HUDEP-2 (cell line): ENCODE data around the gene PRLH.
"Not testable (repeated sequence)": the region's sequence is repeated elsewhere in the genome, so short reads cannot be mapped to it uniquely, and the experiment has no call there.

ENCODE experiments used
- DNase-seq, 76 experiments: peaks; one replicate each; lab custom pipeline; 2025; ENCODE audit not compliant: unreplicated experiment in 76 of 76; lab: John Stamatoyannopoulos, UW

PRLH gene

DNA sequence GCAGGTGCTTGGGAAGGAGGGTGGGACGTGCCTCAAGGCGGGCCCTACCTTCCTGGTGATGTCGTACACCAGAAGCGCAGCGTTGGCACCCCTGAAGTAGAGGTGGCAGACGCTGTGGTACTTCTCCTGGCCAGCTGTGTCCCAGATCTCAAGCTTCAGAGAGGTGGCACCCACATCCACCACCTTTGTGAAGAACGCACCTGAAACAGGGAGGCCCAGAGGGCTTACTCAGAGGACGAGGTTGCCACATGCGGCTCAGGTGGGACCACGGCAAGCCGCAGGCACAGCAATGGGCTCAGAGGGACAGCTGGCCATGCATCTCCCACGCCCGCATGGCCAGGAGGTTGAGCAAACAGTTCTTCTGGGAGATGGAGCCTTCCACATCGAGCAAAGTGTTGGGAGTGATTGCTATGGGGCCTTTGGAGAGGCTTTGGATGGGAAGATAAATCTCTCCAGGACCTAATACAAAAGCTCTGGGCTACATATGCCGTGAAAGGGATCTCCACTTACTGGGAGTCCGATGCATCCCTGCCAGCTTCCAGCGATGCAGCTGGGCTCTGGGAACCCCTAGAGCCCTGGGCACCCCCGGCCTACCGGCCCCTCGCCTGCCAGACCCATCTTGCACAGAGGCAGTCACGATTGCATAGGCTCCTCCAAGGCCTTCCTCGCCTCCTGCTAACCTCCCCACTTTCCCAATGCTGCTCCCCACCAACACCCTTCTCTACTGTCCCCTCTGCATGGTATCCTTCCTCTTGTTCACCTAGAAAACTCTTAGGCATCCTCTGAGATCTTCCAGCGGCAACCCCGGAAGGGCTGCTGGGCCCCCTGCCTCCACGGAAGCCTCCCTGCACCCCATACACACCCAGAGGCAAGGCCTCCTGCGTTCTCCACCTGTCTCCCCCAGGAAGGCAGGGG lies 11.8 kb downstream of the PRLH start:
- no peak for DNase-seq

DNA sequence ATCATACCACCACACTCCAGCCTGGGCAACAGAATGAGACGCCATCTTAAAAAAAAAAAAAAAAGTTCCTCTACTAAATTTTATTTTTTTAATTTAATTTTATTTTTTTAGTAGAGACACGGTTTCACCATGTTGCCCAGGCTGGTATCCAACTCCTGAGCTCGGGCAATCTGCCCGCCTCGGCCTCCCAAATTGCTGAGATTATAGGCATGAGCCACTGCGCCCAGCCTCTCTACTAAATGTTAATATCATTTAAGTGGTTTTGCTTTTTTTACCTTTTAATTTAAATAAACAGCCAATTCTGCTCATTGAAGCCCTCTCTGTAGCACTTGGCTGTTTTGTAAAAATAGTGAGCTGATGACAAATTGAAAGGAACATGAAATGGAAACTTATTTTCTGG lies 15.0 kb downstream of the PRLH start:
- no peak for DNase-seq

DNA sequence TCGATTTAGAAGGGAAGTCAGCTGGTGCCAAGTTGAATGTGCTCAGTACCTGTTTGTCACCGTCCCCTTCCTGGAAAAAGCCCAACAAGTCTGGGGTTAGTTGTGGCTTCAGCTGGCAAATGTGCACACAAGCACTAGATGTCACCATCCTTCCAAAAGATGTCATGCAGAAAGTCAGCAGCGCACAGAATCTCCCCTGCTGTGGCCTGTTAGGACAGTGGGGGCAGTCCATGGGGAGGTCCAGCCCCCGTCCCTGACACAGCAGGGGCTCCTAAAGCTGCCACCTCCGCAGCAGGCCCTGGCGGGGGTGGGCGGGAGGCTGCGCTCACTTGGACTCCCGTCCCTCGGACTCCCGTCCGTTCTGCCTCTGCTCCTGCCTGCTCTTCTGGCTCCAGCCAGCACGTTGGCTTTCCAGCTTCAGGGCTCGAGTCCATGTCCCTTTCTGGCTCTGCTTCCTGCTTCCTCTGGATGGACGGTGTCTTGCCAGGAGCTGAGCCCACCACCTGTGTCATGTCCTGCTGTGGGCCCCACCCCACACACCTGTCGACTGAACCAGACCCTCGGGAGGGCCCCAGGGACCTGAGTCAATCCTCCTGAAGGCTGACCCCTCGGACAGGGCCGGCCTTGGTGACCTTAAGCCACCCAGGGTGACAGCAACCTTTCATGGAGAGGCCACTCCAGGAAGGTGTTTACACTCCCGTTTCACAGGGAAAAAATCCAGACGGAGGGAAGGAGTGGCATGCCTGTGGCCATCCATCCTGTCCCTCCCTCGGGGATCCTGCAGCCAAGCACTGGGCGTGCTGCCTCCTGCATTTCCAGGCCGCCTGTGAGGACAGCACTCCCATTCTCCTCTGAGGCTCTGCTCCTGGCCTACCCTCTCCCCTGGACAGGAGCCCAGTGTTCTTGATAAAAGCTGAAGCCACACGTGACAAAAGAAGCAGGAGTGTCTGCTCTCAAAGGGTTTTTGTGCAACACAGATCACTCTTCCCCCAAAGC lies 15.7 kb downstream of the PRLH start:
- DNase-seq: peak in 3 of 76 experiments; percentile 8 to 32 (median 26)

DNA sequence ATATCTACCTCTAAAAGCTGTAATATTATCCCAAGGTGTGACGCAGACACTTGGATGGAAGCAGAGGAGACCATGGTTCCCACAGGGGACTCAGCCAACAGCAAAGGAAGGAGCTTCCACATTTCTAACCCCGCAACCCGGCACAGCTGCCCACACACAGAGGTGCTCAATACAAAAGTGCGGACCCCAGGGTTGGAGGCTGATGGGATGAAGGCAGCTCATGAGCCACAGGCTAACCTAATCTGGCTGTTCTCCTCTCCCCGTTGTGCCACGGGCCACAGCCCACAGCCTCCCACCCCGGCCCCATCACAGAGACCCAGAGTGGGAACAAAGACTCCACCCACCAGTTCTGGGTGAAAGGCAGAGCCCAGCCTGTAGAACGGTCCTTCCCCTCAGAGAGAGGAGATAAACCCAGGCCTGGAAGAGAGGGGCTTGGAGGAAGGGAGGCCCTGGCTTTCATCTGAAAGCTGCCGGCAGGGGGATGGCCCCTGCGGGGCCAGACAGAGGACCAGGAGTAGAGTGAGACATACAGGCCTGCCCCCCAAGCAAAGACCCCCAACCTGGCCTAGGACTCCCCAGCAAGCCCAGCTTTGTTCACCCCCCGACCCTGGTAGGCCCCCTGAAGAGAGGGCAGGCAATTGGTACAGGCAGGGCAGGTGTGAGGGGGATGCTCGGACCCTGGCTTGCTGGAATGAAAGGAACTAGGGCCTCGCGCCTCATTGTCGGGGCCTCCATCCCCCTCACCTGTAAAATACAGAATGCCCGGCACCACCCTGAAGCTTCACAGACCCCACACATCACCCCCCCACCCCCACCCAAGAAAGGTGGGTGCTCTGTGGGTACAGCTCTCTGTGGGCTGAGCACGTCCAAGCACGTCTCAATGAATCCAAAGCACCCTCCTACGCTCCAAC lies 17.3 kb downstream of the PRLH start:
- DNase-seq: no peak

DNA sequence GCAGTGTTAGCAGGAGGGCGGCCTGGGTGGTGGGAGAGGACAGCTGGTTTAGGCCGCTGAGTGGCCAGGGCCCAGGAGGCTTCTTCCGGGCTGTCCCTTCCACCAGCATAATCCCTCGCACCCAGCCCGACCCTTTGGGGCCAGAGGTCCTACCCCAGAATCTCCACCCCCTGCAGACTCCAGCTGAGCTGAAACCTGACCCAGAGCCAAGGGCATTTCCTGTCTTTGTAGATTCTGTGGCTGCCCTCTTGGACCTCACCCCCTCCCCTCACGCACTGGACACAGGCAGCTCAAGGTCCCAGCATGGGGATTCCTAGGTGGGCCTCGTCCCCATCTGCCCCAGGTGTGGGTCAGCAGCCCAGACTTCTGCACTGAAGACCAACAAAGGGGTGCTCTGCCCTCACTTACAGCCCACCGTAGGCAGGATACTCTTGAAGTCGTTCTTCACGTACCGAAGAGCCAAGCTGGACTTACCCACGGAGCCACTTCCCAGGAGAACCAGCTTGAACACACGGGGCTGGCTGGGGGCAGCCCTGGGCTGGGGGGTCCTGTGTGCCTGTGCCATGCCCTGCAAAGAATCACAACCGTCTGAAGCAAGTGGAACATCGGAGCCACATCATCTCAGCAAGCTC lies 19.3 kb downstream of the PRLH start:
- no peak for DNase-seq

DNA sequence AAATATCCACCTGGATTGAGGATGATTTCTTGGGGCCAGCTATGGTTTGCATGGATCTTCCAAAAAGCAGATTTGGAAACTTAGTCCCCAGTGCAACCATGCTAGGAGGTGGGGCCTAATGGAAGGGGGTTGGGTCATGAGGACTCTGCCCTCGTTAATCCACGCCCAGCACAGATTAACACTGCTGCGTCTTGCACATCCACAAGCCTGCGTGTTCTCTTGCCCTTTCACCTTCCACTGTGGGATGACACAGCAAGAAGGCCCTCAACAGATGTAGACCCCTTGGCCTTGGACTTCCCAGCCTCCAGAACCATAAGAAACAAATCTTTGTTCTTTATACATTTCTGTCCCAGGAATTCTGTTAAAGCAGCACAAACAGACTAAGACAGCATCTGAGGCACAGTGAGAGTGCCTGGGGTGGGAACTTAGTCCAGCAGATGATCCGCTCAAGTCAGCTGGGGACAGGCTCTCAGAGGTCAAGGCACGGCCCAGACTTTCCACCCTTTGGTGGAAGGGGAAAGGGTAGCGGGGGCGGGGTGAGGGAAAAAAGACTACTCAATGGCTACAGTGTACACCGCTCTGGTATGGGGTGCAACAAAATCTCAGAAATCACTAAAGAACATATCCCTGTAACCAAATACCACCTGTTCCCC lies 21.8 kb downstream of the PRLH start:
- DNase-seq: no peak

DNA sequence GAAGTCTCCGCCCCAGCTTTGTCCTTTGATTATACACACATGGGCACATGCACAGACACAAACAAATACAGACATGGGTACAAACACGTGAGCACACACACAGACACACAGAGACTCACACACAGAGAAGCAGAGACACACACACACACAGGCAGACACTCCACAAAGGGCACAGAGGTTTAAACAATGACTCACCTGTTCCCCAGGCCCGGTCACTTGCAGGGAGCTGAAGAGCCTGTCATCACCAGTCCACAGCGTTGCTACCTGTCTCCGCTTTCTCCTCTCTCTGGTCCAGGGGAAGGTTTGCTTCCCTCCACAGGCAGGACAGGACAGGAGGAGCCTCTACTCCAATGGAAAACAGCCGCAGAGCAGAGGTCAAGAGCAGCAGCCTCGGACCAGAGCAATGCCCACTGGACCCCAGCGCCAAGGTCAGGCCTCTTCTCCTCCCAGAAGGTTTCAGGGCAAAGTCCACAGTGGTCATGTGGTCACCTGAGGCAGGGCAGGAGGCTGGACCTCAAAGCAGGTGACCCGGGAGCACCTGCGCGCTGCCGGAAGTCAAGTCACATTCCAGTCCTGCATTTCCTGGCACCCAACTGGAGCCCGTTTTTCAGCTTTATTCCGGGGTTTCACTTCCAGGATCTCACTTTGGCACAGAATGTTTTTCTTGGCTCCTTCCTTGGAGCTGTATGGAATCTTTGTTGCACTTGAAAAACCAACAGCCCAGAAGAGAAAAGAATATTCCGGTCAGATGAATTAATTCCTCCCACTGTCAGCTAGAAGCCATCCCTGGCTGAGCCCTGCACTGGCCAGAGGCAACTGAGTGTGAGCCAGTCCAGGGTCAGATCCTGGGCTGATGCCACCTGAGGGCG lies 24.1 kb downstream of the PRLH start, which contains the start of gene RAB17:
Gene RAB17, minus strand, starts transcription at position 463 of the 869 bp plus-strand sequence. CDS start 4,580 bp downstream, outside the sequence.
- no peak for DNase-seq

DNA sequence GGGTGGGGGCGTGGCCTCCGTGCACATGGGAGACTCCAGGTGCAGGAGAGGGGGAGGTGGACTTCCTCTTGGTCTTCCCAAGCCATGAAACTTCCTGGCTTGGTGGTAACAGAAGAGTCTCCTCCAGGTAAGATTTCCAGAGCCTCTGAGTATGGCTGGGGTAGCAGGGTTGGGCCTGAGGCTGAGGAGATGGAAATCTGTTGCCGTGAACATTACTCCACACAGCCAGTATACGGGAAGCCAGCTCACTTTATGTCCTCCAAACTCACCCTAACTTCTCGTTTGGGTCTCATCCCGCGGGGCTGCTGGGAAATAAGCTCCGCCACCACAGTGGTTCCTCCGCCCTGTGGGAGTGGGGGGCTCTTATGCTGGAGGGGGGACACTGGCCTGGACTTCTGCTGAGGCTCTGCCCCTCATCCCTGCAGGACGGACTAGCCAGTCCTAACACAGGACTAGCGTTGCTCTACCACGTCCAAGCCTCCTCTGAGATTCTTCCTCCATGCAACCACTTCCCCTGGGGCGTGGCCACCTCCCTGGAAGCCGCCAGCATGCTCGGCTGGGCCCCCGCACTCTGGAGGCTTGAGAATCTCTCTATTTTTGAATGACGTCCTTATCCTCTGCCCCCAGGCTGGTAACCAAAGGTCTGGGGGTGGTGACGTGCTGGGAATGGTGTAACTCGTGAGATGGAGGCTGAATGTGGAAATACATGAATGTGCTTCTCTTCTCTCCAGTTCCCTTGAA lies 24.9 kb downstream of the PRLH start:
- DNase-seq: no peak

DNA sequence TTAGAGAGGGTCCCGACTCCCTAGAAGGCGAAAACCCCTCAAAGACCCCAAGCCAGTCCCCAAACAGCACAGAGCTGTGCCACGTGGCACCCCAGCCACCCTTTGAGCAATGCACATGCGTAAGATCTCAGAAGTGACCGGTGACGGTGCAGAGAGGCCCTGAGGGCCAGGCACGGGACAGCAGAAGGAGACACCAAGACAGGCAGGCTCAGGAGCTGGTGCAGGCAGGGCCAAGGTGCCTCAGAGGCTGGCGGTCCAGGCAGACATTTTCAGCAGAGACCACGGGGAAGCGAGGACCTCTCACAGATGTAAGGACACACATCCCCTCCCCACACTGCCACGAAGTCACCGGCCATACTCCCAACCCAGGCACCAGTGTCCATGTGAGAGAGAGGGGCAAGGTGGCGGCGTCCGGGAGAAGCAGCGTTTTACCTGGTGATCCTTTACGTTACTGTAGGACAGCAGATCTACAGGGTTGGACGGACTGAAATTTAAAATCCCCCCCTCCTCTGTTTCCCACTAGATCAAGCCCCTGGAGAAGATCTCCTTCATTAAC lies 26.1 kb downstream of the PRLH start:
- no peak for DNase-seq

DNA sequence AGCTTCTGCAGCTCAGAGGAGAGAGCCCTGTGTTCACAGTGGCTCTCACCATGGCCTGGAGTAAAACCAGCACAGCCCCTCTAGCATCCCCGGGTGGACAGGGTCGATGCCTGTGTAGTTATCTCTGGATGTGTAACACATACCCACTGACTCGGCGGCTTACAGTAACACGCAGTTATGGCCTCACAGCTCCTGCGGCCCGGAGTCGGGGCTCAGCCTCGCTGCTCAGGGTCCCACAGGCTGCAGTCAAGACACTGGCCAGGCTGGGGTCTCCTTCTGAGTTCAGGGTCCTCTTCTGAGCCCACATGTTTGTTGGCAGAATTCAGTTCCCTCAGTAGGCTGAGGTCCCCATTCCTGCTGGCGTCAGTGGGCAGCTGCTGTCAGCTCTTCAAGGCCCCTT lies 26.7 kb downstream of the PRLH start:
- no peak for DNase-seq

DNA sequence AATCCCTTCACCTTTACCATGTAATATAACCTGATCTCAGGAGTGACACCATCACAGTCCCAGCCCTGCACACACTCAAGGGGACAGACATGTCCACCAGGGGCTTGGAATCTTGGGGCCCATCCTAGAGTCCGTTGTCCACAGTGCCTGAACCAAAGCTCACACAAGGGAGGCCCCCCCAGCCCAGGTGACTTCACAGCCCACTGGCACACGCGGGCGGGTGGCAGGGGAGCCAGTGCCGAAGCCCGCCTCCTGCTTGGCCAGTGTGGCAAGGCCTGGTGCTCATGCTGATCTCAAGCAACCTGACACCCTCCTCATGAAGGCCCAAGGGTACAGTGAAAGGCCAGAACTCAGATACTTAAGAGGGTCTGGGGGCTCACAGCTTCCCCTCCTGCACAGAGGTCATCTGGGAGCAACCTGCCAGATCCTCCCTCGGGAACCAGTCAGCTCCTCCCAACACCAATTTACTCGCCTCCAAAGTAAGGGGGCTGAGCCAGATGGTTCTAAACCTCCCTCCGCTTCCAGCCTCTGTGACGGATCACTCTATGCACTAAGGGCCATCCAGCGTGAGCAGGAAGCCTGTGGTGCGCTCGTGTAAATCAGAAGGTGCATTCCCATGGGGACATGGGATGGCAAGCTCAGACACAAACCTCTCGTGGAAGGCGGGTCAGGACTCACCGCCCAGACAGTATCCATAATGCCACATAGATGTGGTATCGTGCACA lies 27.4 kb downstream of the PRLH start:
- no peak for DNase-seq

DNA sequence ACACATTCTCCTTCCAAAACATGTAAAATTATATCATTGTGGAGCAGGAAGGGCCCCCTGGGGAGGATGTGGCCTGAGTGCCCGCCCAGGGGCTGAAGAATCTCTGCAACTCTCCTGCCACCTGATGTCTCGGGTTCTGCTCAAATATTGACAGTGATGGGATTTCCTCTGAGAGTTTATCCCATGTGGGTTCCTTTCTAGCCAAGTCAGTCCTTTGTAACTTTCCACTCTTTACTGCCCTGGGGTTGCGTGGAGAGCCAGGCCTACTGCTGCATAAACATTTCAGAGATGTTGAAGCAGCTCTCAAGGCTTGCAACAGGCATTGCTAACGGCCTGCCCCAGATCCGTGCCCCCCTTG lies 28.1 kb downstream of the PRLH start:
- no peak for DNase-seq

DNA sequence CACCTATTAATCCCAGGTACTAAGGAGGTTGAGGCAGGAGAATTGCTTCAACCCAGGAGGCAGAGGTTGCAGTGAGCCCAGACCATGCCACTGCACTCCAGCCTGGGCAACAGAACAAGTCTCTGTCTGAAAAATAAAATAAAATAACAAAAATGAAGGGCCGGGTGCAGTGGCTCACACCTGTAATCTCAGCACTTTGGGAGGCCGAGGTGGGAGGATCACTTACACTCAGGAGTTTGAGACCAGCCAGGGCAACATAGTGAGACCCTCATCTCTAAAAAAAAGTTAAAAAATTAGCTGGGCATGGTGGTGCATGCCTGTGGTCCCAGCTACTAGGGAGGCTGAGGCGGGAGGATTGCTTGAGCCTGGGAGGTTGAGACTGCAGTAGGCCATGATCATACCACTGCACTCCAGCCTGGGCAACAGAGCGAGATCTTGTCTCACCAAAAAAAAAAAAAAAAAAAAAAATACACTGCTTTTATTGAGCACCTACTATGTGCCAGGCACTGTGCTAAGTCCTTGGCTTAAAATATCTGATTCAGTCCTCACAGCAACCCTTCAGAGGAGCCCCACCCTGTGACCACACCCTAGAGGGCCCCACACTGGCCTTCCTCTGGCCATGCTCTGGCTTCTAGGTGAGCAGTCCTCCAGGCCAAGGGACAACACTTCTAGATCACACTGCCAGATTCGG lies 29.6 kb downstream of the PRLH start:
- DNase-seq: not testable (repeated sequence)

DNA sequence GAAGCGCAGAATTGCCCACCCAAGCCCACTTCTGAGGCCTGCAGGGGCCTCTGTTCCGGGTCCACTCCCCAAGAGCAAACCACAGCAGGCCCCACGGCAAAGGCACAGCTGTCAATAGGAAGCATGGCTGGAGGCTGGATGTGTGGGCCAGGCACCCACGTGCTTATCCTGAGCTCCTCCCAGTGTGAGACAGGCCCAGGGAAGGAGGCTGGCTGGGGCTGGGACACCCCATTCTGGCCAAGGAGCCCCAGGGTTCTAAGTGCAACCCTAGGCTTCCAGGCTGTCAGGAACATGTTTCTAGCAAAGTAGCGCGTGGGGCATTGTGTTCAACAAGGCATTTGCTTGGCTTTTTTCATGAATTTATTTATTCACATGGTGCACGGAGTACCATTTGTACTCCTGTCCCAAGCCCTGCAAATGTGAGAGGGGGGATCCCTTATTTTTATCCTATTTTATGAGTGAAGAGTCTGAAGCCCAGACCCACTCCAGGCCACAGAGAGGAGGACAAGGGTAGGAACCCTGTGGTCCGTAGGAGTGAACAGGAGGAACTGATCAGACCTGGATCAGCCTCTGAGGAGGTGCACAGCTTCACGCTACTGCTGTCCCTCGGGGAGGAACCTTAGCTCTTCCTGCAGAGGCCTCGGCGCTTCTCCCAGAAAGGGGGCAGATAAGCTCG lies 30.3 kb downstream of the PRLH start:
- no peak for DNase-seq
